Subcutaneous adipose tissue (tissue), 4 donors: ENCODE measurements around the gene SCAF1. TPM values are rescaled to one million over a fixed set of nuclear protein-coding genes. Genes with fewer than 3 reads are reported as not detected.

Experiments used
- total RNA-seq, 4 donors: library from RNA; depleted of rRNA; stranded (reverse); fragments of >200 nt; gene quantifications; one replicate each; pipeline ENCODE4 v1.1.0, GENCODE V29; 2016
- TF ChIP-seq, protein P1 (sequence below): fragments of 450-650 bp; IDR thresholded peaks from one replicate; pipeline ENCODE4 v1.5.1; 2016; ENCODE audit warnings: low read depth, mild to moderate bottlenecking, control low read depth, antibody characterized with exemption, moderate library complexity

Gene SCAF1
- total RNA-seq, 4 donors from 2014 or later, result 8.8 to 33.3 (median 11.3) TPM

DNA sequence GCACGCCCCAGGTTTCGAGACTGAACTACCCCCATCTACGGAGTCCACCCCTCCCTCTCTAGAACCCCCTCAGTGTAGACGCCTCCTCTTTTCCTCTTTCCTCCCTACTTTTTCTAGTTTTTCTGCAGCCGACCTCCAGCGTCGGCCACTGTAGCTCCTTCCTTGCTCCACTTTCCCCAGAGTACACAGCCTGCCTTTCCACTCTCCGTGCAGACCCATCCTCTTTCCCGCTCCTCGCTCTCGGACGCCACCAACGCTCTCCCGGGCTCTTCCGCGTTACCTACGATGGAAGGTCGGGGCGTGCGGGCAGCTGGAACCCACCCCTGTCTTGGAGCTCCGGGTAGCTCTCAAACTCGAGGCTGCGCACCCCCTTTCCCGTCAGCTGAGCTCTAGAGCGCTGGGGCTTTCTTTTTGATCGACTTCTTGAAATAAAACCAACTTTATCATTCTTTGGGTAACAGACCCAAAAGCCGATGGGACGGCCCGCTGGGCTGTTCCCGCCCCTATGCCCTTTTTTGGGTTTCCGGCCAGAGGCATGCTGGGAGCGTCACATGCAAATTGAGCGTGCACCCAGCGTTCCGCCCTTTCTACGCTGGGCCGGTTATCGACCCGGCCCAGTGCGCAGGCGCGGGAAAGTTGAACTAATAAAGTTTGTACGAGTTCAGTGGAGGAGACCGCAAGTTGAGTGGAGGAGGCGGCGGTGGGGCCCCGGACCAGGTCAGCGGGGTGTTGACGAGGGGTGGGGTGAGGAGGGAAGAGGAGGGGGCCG, 23.5 kb downstream of the SCAF1 start, which contains the start of the genes BCL2L12 and IRF3:
BCL2L12 (plus strand) TSS at position 583 of the 769 bp plus-strand sequence. CDS start 760 bp downstream, outside the sequence.
IRF3 (minus strand) TSS at position 507 of the 769 bp plus-strand sequence. CDS start 1,019 bp downstream, outside the sequence.
- TF ChIP-seq, protein P1, sequence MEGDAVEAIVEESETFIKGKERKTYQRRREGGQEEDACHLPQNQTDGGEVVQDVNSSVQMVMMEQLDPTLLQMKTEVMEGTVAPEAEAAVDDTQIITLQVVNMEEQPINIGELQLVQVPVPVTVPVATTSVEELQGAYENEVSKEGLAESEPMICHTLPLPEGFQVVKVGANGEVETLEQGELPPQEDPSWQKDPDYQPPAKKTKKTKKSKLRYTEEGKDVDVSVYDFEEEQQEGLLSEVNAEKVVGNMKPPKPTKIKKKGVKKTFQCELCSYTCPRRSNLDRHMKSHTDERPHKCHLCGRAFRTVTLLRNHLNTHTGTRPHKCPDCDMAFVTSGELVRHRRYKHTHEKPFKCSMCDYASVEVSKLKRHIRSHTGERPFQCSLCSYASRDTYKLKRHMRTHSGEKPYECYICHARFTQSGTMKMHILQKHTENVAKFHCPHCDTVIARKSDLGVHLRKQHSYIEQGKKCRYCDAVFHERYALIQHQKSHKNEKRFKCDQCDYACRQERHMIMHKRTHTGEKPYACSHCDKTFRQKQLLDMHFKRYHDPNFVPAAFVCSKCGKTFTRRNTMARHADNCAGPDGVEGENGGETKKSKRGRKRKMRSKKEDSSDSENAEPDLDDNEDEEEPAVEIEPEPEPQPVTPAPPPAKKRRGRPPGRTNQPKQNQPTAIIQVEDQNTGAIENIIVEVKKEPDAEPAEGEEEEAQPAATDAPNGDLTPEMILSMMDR, result no peak

DNA sequence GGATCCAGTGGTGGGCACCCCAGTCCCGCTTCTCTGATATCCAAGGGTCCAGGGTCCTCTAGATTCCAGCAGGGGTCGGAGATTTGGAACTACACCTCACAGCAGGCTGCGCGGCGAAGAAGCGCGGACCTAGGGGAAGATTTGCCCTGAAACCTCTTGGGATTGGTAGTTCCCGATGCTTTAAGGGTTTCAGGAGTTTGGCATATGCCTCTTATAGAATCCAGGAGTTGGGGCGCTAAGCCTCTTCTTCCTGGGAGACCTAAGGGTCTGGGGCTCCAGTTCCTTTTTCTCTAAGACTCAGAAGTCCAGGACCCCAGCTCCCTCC, 24.1 kb downstream of the SCAF1 start:
- TF ChIP-seq, protein P1, result no peak

DNA sequence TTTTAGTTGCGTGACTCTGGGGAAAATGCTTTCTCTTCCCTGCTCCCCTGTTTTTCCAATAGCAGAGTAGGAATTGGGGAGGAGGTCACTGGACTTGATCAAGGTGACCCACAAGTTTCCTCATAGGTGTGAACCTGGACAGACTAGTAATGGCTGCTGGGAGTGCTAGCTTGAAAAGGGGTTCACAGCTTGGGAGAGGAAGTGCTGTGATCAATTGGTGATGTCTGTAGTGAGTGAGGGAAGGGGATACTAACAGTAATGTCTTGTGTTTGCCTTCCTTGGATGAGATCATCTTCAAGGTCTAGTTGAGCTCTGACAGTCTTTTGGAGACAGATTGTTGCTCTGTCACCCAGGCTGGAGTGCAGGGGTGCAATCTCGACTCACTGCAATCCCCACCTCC, 25.5 kb downstream of the SCAF1 start:
- TF ChIP-seq, protein P1, result no peak

DNA sequence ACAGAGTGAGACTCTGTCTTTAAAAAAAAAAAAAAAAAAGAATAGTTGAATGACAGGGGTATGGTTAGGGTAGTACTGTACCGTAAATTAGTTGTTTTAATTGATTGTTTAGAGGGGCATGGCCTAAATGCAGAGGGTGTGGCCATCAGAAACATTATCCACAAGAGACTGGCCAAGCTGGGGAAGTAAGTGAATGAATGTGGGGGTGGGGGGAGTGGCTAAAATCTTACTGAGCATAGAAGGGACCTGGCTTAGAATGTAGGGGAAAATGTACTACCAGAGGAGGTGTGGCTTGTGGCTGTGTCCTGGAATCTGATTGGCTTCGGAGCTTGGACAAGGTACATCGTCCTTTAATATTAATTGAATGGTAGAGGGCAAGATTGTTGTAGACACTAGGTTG, 27.5 kb downstream of the SCAF1 start:
- TF ChIP-seq, protein P1, result no peak

DNA sequence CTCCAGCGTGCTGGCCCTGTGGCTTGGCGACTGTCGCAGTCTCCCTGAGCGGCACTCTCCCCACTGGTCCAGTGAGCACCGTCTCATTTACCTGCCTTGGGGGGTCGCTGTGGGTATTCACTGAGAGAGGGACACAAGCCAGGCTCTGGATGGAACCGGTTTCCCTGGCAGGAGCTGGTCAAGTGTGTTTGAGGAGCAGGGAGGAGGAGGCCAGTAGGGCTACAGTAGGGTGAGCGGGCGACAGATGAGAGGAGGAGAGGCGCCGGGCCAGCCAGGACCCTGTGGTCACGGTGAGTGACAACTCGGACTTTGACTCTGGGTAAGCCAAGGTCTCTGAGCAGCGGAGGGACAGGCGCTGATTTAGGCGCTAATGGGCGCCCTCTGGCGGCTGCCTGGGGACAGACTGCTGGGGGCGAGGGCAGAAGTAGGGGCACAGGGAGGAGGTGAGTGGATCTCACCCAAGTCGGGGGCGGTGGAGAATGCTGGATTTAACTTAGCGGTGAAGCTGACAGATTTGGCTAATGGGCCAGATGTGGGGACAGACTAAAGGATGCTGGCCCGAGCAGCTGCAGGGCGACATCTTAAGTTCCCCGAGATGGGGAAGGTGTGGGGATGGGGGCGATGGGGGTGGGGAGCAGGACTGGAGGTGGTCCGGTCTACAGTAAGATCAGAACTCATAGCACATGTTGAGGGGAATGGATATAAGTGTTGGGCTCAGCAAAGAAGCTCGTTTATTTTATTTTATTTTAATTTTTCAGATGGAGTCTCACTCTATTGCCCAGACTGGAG, 30.3 kb downstream of the SCAF1 start:
- TF ChIP-seq, protein P1, result no peak

DNA sequence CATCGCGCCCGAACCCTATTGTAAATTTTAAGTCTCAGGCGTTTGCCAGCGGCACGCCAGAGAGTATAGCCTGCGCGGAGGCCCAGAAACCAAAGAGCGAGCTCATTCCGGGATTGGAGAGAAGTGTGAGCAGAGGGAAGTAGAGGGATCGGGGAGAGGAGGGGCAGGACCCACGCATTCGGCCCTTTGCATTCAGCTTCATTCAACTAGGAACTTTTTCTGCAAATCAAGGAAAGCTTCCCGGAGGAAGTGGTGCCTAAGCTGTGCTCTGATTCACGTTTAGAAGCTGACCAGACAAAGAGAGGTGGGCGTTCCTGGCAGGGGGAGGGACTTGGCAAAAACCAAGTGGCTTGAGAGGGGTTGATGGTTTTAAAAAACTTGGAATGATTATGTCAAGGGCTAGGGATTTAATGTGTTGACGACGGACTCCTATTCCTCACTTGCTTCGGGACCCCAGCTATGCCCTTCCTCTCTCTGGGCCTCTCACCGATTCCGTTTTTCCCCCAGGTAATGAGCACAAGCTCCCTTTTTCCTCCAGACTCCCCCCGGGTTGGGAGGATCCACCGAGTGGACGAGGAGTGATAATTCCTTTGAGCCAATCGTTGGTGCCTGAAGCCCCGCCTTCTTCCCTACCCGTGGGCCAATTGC, 34.3 kb downstream of the SCAF1 start:
- TF ChIP-seq, protein P1, result no peak

DNA sequence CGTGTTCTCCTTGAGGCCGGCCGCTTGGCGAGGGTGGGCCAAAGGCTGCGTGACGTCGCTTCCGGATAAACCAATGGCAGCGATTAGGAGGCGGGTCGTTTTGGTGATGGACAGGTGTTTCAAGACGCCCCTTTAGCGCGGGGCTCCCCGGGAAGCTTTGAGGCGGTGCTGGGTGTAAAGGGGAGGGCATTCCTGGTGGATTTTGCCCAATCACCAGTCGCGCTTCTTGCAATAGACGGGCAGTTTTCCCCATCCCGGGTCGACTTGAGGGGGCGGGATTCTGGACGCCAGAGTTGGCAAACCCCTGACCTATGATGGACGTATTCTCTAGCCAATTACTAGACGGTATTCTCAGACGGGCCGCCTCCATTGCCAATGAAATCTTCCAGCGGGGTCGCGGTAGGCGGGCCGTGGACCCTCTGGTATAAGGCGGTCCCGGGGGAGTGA, 34.8 kb downstream of the SCAF1 start:
- TF ChIP-seq, protein P1, result no peak
